Amygdala (tissue), 56 donors: Measurements from ENCODE around the gene LASP1NB.
"Not testable (repeated sequence)": the region's sequence is repeated elsewhere in the genome, so short reads cannot be mapped to it uniquely, and the experiment has no call there.

Experiments used
- DNase-seq, 56 donors: peaks; one replicate each; lab custom pipeline; 2025; lab: John Stamatoyannopoulos, UW

Gene LASP1NB

GRCh38 chr17:38896346-38896954 lies 29.0 kb upstream of the LASP1NB start:
- DNase-seq = no peak

DNA sequence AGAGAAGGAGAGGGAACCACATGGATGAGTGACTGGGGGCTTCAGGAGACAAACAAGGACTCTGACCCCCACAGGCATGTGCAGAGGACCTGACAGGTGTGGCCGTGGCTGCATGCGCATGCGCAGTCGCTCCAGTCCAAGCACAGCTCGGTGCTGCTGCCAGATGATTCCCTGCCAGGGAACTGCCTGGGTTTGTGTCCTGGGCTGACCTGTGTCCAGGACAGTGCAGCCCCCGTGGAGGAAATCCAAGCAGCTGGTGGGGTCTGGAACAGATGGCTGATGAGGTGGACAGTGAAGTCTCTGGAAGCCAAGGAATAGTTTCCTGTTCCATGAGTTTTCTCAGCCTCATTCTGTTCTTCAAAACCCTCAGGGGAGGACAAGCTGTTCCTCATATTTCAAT lies 28.2 kb upstream of the LASP1NB start:
- DNase-seq = peak in 8 of 56 donors; percentile 14 to 38 (median 28)

- DNase-seq = peak in 7 of 56 donors; percentile 12 to 49 (median 27)
Observed at GRCh38 chr17:38897671-38898290, 27.6 kb upstream of the LASP1NB start.

DNA sequence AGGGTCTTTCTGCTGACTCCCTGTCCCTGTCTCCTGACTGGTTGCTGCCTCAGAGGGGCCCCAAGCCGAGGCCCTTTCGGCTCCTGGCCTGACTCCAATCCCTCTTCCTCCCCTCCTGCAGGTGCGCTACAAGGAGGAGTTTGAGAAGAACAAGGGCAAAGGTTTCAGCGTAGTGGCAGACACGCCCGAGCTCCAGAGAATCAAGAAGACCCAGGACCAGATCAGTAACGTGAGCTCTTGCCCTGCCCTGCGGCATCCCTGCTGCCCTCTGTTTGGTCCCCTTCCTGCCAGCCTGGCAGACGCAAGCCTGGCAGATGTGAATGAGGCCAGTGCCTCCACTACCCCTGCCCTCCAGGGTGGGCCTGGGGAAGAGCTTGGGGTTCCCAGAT lies 27.1 kb upstream of the LASP1NB start:
- DNase-seq = no peak

GRCh38 chr17:38898812-38899348 lies 26.5 kb upstream of the LASP1NB start:
- peak in 1 of 56 donors; percentile 30 for DNase-seq

GRCh38 chr17:38899421-38899820 lies 26.0 kb upstream of the LASP1NB start:
- no peak for DNase-seq

DNA sequence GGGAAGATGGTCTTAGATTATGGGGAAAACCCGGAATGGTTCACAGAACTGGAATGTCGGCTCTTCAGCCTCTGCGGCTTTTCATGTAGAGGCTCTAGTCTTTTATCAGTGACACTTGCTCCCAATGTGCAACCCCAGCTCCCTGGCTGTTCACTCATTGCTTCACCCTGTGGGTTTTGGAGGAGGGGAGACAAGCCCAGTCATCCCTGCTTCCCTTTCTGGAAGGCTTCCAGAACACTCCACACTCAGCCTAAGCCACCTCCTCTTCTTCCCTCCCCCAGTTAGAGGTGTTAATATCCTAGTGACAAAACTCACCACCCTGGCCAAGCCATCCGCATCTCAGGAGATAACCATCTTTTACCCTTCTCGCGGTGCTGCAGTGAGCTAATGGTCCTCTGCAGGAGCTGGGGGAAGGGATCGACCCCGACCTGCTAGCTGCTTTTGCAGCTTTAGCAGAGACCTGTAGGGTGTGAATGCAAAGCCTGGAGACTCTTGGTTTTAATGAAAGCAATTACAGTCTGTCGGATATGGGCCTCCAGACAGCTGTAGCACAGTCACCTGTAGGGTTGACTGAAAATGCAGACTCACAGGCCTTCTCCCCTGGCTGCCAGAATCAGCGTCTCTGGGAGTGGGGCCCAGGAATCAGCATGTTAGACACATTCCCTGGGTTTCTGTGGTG lies 24.3 kb upstream of the LASP1NB start:
- peak in 3 of 56 donors; percentile 16 to 27 (median 24) for DNase-seq

DNA sequence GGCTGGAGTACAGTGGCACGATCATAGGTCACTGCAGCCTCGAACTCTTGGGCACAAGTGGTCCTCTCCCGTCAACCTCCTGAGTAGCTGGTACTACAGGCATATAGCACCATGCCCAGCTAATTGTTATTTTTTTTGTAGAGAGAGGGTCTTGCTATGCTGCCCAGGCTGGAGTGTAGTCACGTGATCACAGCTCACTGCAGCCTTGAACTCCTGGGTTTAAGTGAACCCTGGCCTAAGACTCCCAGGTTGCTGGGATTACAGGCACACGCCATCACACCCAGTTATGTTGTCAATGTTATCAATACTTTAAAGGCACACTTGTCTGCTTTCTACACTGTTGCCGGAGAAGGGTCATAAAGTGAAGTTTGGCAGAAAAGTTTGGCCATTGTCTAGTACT lies 22.0 kb upstream of the LASP1NB start:
- no peak for DNase-seq

- no peak for DNase-seq
Observed at GRCh38 chr17:38904892-38905291, 20.5 kb upstream of the LASP1NB start.

DNA sequence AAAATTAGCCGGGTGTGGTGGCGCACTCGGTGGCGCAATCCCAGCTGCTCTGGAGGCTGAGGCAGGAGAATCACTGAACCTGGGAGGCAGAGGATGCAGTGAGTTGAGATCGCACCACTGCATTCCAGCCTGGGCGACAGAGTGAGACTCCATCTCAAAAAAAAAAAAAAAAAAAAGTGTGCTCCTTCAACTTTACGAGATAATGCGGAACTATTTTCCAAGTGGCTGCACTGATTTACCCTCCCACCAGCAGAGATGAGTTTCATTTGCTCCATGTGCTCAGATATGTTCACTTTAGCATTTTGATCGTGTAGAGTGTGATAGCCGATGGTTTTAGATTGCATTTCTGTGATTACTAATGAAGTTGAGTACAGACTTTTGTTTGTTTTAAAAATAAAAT lies 20.0 kb upstream of the LASP1NB start:
- no peak for DNase-seq

- DNase-seq = no peak
Observed at GRCh38 chr17:38906460-38907228, 18.8 kb upstream of the LASP1NB start.

GRCh38 chr17:38907930-38908675 lies 17.3 kb upstream of the LASP1NB start:
- no peak for DNase-seq

- no peak for DNase-seq
Observed at GRCh38 chr17:38908676-38909181, 16.7 kb upstream of the LASP1NB start.

- no peak for DNase-seq
Observed at GRCh38 chr17:38910325-38910724, 15.1 kb upstream of the LASP1NB start.

DNA sequence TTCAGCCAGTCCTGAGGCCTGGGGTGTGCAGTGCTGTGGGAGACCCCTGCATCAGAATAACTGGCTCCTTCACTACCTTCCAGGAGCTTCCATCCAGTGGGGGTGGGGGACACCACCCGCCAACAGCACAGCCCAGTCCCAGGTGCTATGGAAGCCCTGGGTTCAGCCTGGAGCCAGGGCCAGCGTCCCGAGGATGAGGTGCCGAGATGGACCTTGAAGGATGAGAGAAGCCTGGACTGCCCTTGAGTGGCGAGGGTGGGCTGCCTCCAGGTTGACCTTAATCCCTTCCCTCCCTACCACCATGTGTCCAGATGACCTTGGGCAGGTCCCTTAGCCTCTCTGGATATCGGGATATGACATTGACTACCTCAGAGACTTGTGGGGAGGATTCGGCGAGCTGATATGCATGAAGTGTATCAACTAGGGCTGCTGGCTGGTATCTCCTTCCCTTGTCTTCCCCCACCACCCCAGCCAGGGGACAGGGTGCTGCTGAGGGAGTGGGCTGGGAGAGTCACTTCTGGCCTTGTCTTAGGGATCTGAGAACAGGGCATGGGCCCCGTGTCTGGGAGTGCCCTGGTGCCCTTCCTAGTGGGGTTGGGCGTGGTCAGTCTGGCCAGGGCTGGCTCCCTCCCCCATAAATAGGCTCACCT lies 14.2 kb upstream of the LASP1NB start:
- DNase-seq = no peak

DNA sequence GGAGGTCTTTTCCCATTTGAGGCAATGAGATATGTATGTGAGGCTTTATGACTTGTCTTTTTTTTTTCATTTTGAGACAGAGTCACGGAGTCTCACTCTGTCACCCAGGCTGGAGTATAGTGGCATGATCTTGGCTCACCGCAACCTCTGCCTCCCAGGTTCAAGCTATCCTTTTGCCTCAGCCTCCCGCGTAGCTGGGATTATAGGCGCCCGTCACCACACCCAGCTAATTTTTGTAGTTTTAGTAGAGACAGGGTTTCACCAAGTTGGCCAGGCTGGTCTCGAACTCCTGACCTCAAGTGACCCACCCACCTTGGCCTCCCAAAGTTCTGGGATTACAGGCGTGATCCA lies 13.7 kb upstream of the LASP1NB start:
- DNase-seq = not testable (repeated sequence)

GRCh38 chr17:38912221-38912813 lies 13.1 kb upstream of the LASP1NB start:
- peak in 1 of 56 donors; percentile 18 for DNase-seq

GRCh38 chr17:38914741-38915638 lies 10.4 kb upstream of the LASP1NB start:
- no peak for DNase-seq
